Karpas-422 (cell line): Measurements from ENCODE around the gene FUT4. TPM values are rescaled to one million over a fixed set of nuclear protein-coding genes. Genes with fewer than 3 reads are reported as not detected.
A peak's percentile ranks its signal among the peaks of the same experiment; 100 is the strongest.

ENCODE experiments used
- DNase-seq: peaks from one replicate; pipeline ENCODE4 v3.0.0-alpha.2; 2015
- H2AFZ ChIP-seq: fragments of 200-600 bp; sonication (generic); 2 replicates; pipeline ENCODE4 v1.6.1; 2014; ENCODE audit warnings: antibody characterized with exemption, low read length, mixed read lengths
- H3K27ac ChIP-seq: fragments of 200-600 bp; sonication (generic); 2 replicates; pipeline ENCODE4 v1.5.1; 2014; ENCODE audit warnings: mild to moderate bottlenecking, low read length, moderate library complexity
- H3K27me3 ChIP-seq: fragments of 200-600 bp; sonication (generic); 2 replicates; pipeline ENCODE4 v1.6.1; 2014; ENCODE audit warnings: low read length, mixed read lengths
- H3K36me3 ChIP-seq: fragments of 200-600 bp; sonication (generic); 2 replicates; pipeline ENCODE4 v1.6.1; 2014; ENCODE audit warnings: low read length, mixed read lengths; ENCODE audit not compliant: insufficient read depth
- H3K4me1 ChIP-seq: fragments of 200-600 bp; sonication (generic); 2 replicates; pipeline ENCODE4 v1.6.1; 2014; ENCODE audit warnings: mild to moderate bottlenecking, low read length, mixed read lengths
- H3K4me2 ChIP-seq: fragments of 200-600 bp; sonication (generic); 2 replicates; pipeline ENCODE4 v1.6.1; 2014; ENCODE audit warnings: low read length, low read depth, mild to moderate bottlenecking; ENCODE audit not compliant: poor library complexity, severe bottlenecking
- H3K4me3 ChIP-seq: fragments of 200-600 bp; sonication (generic); 2 replicates; pipeline ENCODE4 v1.5.1; 2014; ENCODE audit warnings: mild to moderate bottlenecking, antibody characterized with exemption, low read length, mixed read lengths
- H3K79me2 ChIP-seq: fragments of 200-600 bp; sonication (generic); 2 replicates; pipeline ENCODE4 v1.6.1; 2014; ENCODE audit warnings: mild to moderate bottlenecking, low read length, mixed read lengths
- H3K9ac ChIP-seq: fragments of 200-600 bp; sonication (generic); 2 replicates; pipeline ENCODE4 v1.6.0; 2014; ENCODE audit warnings: low read length
- H3K9me2 ChIP-seq: fragments of 200-600 bp; sonication (generic), shearing (Covaris generic); replicated peaks from 2 replicates; pipeline ENCODE4 v1.6.0; 2014; ENCODE audit warnings: mild to moderate bottlenecking, low read length, moderate library complexity; ENCODE audit not compliant: insufficient read depth
- H3K9me3 ChIP-seq: fragments of 300-700, 200-600 bp; sonication (generic); 2 replicates; pipeline ENCODE4 v1.6.1; 2014; ENCODE audit warnings: low read length, mixed read lengths
- H4K20me1 ChIP-seq: fragments of 200-600 bp; sonication (generic); 2 replicates; pipeline ENCODE4 v1.6.1; 2014; ENCODE audit warnings: mild to moderate bottlenecking, antibody characterized with exemption, low read length, low read depth; ENCODE audit not compliant: insufficient read depth
- total RNA-seq: library from RNA; depleted of rRNA; stranded (reverse); fragments of >200 nt; shearing (Covaris generic); gene quantifications from 2 replicates; pipeline ENCODE4 v1.2.3, GENCODE V29; 2014; ENCODE audit warnings: low replicate concordance

Gene FUT4
- total RNA-seq, 1 experiment from 2014 or later: 0.34 TPM

DNA sequence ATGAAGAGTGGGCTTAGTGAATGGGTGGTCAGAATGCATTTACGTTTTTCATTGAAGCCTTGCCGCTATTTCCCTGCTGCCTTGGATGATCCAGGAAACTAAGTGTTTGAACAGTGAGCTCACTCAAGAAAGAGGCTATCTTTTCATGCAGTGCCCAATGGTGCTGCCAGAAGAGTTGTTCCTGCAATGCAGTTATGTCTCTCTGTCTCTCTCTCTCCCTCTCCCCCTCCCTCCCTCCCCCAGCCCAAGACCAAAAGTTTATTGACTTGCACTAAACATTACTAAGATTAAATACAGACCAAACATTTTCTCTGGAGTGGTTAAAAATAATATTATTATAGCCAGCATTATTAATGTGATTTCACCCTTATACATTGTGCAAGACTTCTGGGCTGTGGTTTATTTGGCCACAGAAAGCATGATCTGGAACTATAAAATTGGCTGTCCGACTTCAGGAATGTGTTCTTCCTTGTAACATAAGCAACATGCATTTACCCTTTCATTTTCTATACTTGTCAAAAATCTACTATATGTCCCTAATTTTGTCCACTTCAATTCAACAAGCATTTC is 6.6 kb upstream of the FUT4 start:
- Histone ChIP-seq H3K27me3 (no peaks in the 10 kb centered on the region), H2AFZ (no peak overlapping the region), H3K9me3 (no peaks in the 10 kb centered on the region), H4K20me1 (no peaks in the 10 kb centered on the region), H3K4me1 (no peaks in the 10 kb centered on the region), H3K4me3 (no peak overlapping the region), H3K79me2 (no peaks in the 10 kb centered on the region), H3K9me2 (no peaks in the 10 kb centered on the region), H3K27ac (no peak overlapping the region), H3K9ac (no peak overlapping the region), H3K36me3 (no peaks in the 10 kb centered on the region), H3K4me2 (no peak overlapping the region)
- DNase-seq: no peak

DNA sequence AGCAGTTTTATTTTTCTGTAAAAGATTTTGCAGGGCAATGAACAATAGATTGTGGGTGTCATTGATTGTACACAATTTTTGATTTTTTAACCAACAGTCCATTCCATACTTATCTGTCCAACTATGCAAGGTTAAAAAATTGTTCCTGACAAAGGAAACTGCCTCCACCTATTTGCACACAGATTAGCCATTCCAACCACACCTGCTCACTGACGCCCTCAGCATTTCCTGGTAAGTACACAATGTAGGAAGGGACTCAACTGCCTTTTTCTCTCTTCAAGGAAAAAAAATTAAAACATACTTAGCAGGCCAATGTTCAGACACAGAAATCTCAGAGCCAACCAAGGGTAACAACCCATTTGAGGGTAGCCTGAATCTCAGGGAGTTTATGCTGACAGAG is 4.3 kb upstream of the FUT4 start:
- Histone ChIP-seq H3K4me3 (no peak overlapping the region), H3K27me3 (no peaks in the 10 kb centered on the region), H4K20me1 (no peaks in the 10 kb centered on the region), H3K36me3 (no peaks in the 10 kb centered on the region), H3K4me2 (no peak overlapping the region), H2AFZ (no peak overlapping the region), H3K9me3 (no peaks in the 10 kb centered on the region), H3K9me2 (no peaks in the 10 kb centered on the region), H3K79me2 (no peaks in the 10 kb centered on the region), H3K9ac (no peak overlapping the region), H3K27ac (no peak overlapping the region), H3K4me1 (peaks cover 10% of the 10 kb centered on the region)
- no peak for DNase-seq

DNA sequence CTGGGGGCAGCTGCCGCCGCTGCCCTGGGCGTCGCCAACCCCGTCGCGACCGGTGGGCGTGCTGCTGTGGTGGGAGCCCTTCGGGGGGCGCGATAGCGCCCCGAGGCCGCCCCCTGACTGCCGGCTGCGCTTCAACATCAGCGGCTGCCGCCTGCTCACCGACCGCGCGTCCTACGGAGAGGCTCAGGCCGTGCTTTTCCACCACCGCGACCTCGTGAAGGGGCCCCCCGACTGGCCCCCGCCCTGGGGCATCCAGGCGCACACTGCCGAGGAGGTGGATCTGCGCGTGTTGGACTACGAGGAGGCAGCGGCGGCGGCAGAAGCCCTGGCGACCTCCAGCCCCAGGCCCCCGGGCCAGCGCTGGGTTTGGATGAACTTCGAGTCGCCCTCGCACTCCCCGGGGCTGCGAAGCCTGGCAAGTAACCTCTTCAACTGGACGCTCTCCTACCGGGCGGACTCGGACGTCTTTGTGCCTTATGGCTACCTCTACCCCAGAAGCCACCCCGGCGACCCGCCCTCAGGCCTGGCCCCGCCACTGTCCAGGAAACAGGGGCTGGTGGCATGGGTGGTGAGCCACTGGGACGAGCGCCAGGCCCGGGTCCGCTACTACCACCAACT is 1.0 kb downstream of the FUT4 start:
- H2AFZ ChIP-seq: no peak overlapping the region
- H4K20me1 ChIP-seq: no peaks in the 10 kb centered on the region
- no peak overlapping the region for H3K4me2 ChIP-seq
- H3K4me3 ChIP-seq: no peak overlapping the region
- no peak overlapping the region for H3K27ac ChIP-seq
- H3K9me3 ChIP-seq: no peaks in the 10 kb centered on the region
- no peaks in the 10 kb centered on the region for H3K27me3 ChIP-seq
- no peak for DNase-seq
- H3K9ac ChIP-seq: no peak overlapping the region
- no peaks in the 10 kb centered on the region for H3K79me2 ChIP-seq
- H3K36me3 ChIP-seq: no peaks in the 10 kb centered on the region
- H3K9me2 ChIP-seq: no peaks in the 10 kb centered on the region
- H3K4me1 ChIP-seq: peaks cover 10% of the 10 kb centered on the region

DNA sequence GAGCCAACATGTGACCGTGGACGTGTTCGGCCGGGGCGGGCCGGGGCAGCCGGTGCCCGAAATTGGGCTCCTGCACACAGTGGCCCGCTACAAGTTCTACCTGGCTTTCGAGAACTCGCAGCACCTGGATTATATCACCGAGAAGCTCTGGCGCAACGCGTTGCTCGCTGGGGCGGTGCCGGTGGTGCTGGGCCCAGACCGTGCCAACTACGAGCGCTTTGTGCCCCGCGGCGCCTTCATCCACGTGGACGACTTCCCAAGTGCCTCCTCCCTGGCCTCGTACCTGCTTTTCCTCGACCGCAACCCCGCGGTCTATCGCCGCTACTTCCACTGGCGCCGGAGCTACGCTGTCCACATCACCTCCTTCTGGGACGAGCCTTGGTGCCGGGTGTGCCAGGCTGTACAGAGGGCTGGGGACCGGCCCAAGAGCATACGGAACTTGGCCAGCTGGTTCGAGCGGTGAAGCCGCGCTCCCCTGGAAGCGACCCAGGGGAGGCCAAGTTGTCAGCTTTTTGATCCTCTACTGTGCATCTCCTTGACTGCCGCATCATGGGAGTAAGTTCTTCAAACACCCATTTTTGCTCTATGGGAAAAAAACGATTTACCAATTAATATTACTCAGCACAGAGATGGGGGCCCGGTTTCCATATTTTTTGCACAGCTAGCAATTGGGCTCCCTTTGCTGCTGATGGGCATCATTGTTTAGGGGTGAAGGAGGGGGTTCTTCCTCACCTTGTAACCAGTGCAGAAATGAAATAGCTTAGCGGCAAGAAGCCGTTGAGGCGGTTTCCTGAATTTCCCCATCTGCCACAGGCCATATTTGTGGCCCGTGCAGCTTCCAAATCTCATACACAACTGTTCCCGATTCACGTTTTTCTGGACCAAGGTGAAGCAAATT is 1.8 kb downstream of the FUT4 start:
- no peak overlapping the region for H3K9ac ChIP-seq
- H3K4me3 ChIP-seq: no peak overlapping the region
- H3K9me2 ChIP-seq: no peaks in the 10 kb centered on the region
- no peaks in the 10 kb centered on the region for H3K9me3 ChIP-seq
- no peaks in the 10 kb centered on the region for H3K79me2 ChIP-seq
- no peaks in the 10 kb centered on the region for H4K20me1 ChIP-seq
- H3K27me3 ChIP-seq: no peaks in the 10 kb centered on the region
- no peak for DNase-seq
- no peak overlapping the region for H3K4me2 ChIP-seq
- H3K27ac ChIP-seq: no peak overlapping the region
- H2AFZ ChIP-seq: no peak overlapping the region
- peaks cover 10% of the 10 kb centered on the region for H3K4me1 ChIP-seq
- H3K36me3 ChIP-seq: no peaks in the 10 kb centered on the region

DNA sequence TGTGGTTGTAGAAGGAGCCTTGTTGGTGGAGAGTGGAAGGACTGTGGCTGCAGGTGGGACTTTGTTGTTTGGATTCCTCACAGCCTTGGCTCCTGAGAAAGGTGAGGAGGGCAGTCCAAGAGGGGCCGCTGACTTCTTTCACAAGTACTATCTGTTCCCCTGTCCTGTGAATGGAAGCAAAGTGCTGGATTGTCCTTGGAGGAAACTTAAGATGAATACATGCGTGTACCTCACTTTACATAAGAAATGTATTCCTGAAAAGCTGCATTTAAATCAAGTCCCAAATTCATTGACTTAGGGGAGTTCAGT is 2.4 kb downstream of the FUT4 start:
- Histone ChIP-seq H3K79me2 (no peaks in the 10 kb centered on the region), H2AFZ (no peak overlapping the region), H3K4me3 (no peak overlapping the region), H3K9me2 (no peaks in the 10 kb centered on the region), H3K4me1 (peaks cover 10% of the 10 kb centered on the region), H3K27me3 (no peaks in the 10 kb centered on the region), H3K9me3 (no peaks in the 10 kb centered on the region), H3K27ac (no peak overlapping the region), H3K36me3 (no peaks in the 10 kb centered on the region), H3K4me2 (no peak overlapping the region), H4K20me1 (no peaks in the 10 kb centered on the region), H3K9ac (no peak overlapping the region)
- no peak for DNase-seq

DNA sequence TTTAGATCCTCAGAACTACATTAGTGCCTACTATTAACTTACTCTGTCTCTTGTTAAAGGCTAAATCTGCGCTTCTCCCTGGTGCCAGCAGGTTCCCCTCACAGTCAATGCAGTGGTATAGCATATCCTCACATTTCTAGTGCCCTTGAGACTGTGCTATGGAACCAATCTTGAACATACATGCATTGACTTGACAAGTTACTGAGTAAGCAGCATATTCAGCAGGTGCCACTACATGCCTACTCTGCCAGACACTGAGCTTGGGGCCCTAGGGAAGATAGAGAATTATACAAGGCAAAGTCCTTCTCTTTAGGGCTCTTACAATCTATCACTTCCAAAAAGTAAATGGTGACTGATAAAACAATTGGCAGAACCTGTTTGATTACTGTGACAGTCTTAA is 3.2 kb downstream of the FUT4 start:
- no peak overlapping the region for H3K4me3 ChIP-seq
- no peaks in the 10 kb centered on the region for H3K36me3 ChIP-seq
- H4K20me1 ChIP-seq: no peaks in the 10 kb centered on the region
- H3K27me3 ChIP-seq: no peaks in the 10 kb centered on the region
- no peak overlapping the region for H3K4me2 ChIP-seq
- no peaks in the 10 kb centered on the region for H3K79me2 ChIP-seq
- no peak overlapping the region for H3K9ac ChIP-seq
- no peaks in the 10 kb centered on the region for H3K9me2 ChIP-seq
- peak; percentile 45 for DNase-seq
- H3K9me3 ChIP-seq: no peaks in the 10 kb centered on the region
- H3K27ac ChIP-seq: no peak overlapping the region
- peaks cover 10% of the 10 kb centered on the region for H3K4me1 ChIP-seq
- H2AFZ ChIP-seq: no peak overlapping the region

DNA sequence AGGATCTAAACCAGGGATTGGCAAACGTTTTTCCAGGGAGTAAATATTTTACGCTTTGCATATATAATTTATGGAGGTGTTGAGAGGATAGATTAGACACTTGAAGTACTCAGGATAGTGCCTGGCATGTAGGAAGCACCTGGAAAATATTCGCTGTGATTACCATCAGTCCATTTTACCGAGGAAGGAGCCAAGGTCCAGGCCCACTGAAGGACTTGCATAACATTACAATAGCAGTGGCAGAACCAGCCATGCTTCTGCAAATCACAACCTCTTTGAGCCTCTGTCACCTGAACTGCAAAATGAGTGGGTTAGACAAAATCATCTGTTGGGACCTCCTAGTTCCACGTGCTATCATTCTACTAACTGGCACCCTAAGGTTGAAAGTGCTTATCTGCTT is 5.4 kb downstream of the FUT4 start:
- H3K9me2 ChIP-seq: no peaks in the 10 kb centered on the region
- no peaks in the 10 kb centered on the region for H3K9me3 ChIP-seq
- no peak overlapping the region for H2AFZ ChIP-seq
- H3K9ac ChIP-seq: no peak overlapping the region
- H3K36me3 ChIP-seq: no peaks in the 10 kb centered on the region
- H3K4me1 ChIP-seq: no peaks in the 10 kb centered on the region; the same call in 1 of the 2 replicates
- no peaks in the 10 kb centered on the region for H4K20me1 ChIP-seq
- H3K79me2 ChIP-seq: no peaks in the 10 kb centered on the region
- no peaks in the 10 kb centered on the region for H3K27me3 ChIP-seq
- DNase-seq: no peak
- no peak overlapping the region for H3K4me3 ChIP-seq
- no peak overlapping the region for H3K27ac ChIP-seq
- H3K4me2 ChIP-seq: no peak overlapping the region

DNA sequence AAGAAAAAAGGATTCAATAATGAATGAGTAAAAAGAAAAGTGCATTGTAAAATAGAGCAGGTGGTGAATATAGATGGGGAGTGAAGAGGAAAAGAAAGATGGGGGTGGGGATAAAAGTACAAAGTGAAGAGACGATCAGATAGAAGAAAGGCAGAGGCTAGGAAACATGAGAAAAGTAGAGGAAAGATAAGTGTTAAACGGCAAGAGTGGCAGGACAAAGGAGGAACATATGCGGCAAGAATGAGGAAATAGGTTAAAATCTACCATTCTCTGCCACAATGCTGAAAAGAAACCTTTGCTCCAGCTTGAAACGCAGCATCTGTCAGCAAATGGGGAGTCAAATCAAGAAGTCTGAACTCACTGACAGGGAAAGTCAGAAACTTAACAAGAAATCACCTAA is 6.8 kb downstream of the FUT4 start:
- Histone ChIP-seq H2AFZ (no peak overlapping the region), H3K79me2 (no peaks in the 10 kb centered on the region), H3K27me3 (no peaks in the 10 kb centered on the region), H3K9me3 (no peaks in the 10 kb centered on the region), H4K20me1 (no peaks in the 10 kb centered on the region), H3K4me1 (no peaks in the 10 kb centered on the region), H3K9me2 (no peaks in the 10 kb centered on the region), H3K36me3 (no peaks in the 10 kb centered on the region), H3K27ac (no peak overlapping the region), H3K4me3 (no peak overlapping the region), H3K4me2 (no peak overlapping the region), H3K9ac (no peak overlapping the region)
- no peak for DNase-seq
